Esophagus muscularis mucosa (tissue), 4 donors: ENCODE data around the gene CFAP74. TPM values are rescaled to one million over a fixed set of nuclear protein-coding genes. Genes with fewer than 3 reads are reported as not detected.

Experiments
- DNase-seq: peaks from one replicate; pipeline ENCODE4 v3.0.0-alpha.2; 2017; ENCODE audit errors: extremely low spot score
- H3K27ac ChIP-seq, 4 donors: fragments of 200-600 bp; sonication (generic); replicated peaks in 1 of 4; 1 replicate in 3 of 4; 2 replicates in 1 of 4; pipeline ENCODE4 v1.5.1; 2016 to 2019; ENCODE audit warnings: mild to moderate bottlenecking in 1 of 4
- H3K27me3 ChIP-seq, 4 donors: fragments of 200-600 bp; sonication (generic); one replicate each; pipeline versions ENCODE4 v1.5.1 to v1.6.0; 2016 to 2019
- H3K36me3 ChIP-seq, 4 donors: fragments of 200-600 bp; sonication (generic); one replicate each; pipeline ENCODE4 v1.5.1; 2016 to 2019
- H3K4me1 ChIP-seq, 4 donors: fragments of 200-600 bp; sonication (generic); one replicate each; pipeline ENCODE4 v1.5.1; 2016 to 2019
- H3K4me3 ChIP-seq, 4 donors: fragments of 200-600 bp; sonication (generic); 1 replicate in 2 of 4; 2 replicates in 2 of 4; pipeline ENCODE4 v1.5.1; 2016 to 2019; ENCODE audit warnings: mild to moderate bottlenecking in 4 of 4, moderate library complexity in 1 of 4
- H3K9me3 ChIP-seq, 4 donors: fragments of 200-600 bp; sonication (generic); 1 replicate in 3 of 4; 2 replicates in 1 of 4; pipeline ENCODE4 v1.5.1; 2016 to 2019
- CTCF ChIP-seq, 3 experiments: fragments of 200-600 bp in 2 of 3; fragments of 450-650 bp in 1 of 3; sonication (generic) in 2 of 3; IDR thresholded peaks; one replicate each; pipeline ENCODE4 v1.5.1; 2017 to 2019; ENCODE audit warnings: antibody characterized with exemption in 3 of 3, mild to moderate bottlenecking in 2 of 3, moderate library complexity in 1 of 3
- EP300 ChIP-seq: sonication (generic); formaldehyde crosslinking; IDR thresholded peaks from one replicate; pipeline ENCODE4 v1.6.1; 2017; ENCODE audit warnings: antibody characterized with exemption
- POLR2A ChIP-seq: fragments of 450-650 bp; IDR thresholded peaks from one replicate; pipeline ENCODE4 v1.6.1; 2017; ENCODE audit warnings: antibody characterized with exemption, moderate library complexity, mild to moderate bottlenecking, low read depth
- POLR2AphosphoS5 ChIP-seq, 2 donors: sonication (generic); formaldehyde crosslinking; IDR thresholded peaks; one replicate each; pipeline ENCODE4 v1.6.1; 2017; ENCODE audit warnings: antibody characterized with exemption in 2 of 2
- WGBS: methylation state at CpG from one replicate; pipeline ENCODE4 v1.1.5; 2018; 5-methylcytosine and 5-hydroxymethylcytosine counted together
- intact Hi-C: fragments of 100-400 bp; cut with DNase I; formaldehyde crosslinking; loops from one replicate; pipeline ENCODE4 v1.15.1; 2023
- total RNA-seq, 4 donors: library from RNA; depleted of rRNA; stranded (reverse); fragments of >200 nt; gene quantifications; one replicate each; pipeline versions ENCODE4 v1.1.0 to v1.2.1, GENCODE V29; 2016

Gene CFAP74, protein sequence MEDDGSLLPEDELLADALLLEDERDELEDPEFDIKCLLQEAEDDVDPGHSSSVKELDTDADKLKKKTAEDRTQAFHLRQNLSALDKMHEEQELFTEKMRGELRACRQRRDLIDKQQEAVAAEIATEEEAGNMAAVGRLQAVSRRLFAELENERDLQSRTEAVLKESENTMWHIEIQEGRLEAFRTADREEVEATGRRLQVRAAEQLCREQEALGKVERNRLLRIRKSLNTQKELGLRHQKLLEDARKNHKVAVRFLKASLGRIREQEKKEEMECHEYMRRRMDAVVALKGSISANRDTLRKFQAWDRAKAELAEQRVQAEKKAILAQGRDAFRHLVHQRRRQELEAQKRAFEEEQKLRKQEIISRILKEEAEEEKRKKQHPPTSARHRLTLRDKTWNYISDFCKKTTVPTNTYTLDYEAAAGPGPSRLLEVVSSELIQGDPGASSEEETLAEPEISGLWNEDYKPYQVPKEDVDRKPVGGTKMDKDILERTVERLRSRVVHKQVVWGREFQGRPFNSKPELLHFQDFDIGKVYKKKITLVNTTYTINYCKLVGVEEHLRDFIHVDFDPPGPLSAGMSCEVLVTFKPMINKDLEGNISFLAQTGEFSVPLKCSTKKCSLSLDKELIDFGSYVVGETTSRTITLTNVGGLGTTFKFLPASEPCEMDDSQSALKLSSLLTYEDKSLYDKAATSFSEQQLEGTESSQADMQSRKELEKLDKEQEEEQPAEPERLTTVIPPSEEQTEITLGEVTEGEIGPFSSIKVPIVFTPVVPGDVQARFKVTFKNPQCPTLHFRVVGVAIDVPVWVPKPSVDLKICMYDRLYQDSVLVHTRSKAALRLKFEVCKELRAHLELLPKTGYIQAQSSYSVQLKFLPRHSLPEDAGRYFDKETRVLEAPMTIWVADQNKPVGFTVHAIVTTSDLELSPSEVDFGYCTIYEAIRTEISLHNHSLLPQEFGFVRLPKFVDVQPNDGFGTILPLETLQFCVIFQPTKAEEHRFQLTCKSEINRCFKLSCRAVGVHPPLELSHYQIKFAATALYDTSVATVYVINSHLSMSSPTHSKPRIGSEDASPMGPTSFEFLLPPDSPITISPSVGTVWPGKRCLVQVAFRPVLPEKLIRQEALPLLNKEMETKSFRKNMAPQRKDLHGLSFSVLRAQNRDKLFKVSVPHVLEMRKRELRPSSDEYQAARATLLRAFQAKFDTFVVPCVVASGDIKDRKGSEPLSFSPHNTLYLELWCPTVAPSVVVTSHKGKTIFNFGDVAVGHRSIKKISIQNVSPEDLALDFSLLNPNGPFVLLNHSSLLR (N-terminal part only)
- not detected for total RNA-seq

DNA sequence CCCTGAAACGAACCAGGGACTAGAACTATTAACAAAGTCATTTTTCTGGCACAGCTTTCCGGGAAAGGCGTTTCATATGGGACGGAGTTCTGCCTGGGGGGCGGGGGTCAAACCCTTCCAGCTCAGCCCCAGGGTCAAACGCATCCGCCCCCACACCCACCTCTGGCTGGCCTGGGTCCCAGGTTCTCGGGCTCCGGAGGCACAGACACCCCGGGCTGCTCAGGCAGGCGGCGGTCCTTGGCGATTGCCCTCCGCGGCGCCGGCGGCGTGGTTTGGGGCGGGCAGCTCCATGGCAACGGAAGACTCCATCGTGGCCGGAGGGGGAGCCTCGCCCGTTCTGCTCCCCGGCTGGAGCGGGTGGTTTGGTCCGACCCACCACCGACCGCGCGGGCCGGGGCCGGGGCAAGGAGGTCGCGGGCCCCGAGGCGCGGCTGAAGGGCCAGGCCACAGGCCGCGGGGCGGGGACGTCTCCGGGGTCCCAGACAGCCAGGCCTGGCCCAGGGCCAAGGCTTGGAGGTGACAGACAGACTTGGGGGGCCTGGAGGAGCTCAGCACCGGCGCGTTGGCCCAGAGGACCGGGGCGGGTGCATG, at the start of gene CFAP74:
Gene CFAP74 (minus strand): TSS at position 246 of the 591 bp plus-strand sequence. CDS start 12,830 bp downstream, outside the sequence.
- H3K27me3 ChIP-seq, result peaks cover 0 to 89% (median 19%) of the 10 kb centered on the region in 4 donors
- intact Hi-C loops, result no loop called here
- TF ChIP-seq EP300 (no peak), POLR2A (no peak), CTCF (IDR thresholded peaks at IDR 0.05) (no peak), POLR2AphosphoS5 (IDR thresholded peaks at IDR 0.05) (no peak)
- WGBS, result 9% methylated on average over 28 of the region's 49 CpGs
- no peak for DNase-seq
- peaks cover 0 to 8% (median 3%) of the 10 kb centered on the region in 4 donors for H3K4me1 ChIP-seq
- H3K36me3 ChIP-seq, result no peaks in the 10 kb centered on the region
- peak within 1 kb of the TSS in 1 of 4 donors; percentile 31 for H3K4me3 ChIP-seq
- no peaks in the 10 kb centered on the region for H3K9me3 ChIP-seq
- no peak within 1 kb of the TSS for H3K27ac ChIP-seq

GRCh38 chr1:2053217-2053616, 49.6 kb upstream of the CFAP74 start:
- Histone ChIP-seq H3K27me3 (peaks cover 0 to 71% (median 26%) of the 10 kb centered on the region in 4 donors), H3K36me3 (no peaks in the 10 kb centered on the region), H3K4me1 (peaks cover 11 to 23% (median 17%) of the 10 kb centered on the region in 4 donors), H3K4me3 (no peak overlapping the region), H3K27ac (no peak overlapping the region), H3K9me3 (no peaks in the 10 kb centered on the region)
- intact Hi-C loops, result no loop called here
- no peak for DNase-seq
- WGBS, result 91% methylated on average over 13 of the region's 17 CpGs
- TF ChIP-seq POLR2A (no peak), EP300 (no peak), POLR2AphosphoS5 (IDR thresholded peaks at IDR 0.05) (no peak)

DNA sequence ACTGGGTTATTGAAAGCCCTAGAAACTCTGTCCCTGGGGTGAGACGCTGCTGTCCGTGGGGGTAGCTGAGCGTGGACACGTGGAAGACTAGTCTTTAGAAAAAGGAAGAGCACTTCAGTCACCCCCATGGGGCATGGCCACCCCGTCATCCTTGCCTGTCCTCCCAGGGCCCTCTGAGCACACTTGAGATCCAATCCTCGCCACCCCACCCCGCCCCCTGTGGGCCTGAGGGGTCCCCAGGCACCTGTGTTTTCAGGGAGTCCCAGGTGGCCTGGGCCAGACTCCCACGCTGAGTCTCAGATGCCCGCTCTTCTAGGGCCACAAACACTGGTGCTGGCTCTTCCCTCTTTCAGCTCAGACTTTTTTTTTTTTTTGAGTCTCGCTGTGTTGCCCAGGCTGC, 49.2 kb upstream of the CFAP74 start:
- intact Hi-C loops, result no loop called here
- H3K4me3 ChIP-seq, result no peak overlapping the region
- no peak for TF ChIP-seq CTCF (IDR thresholded peaks at IDR 0.05)
- TF ChIP-seq EP300, result no peak
- no peak for TF ChIP-seq POLR2AphosphoS5 (IDR thresholded peaks at IDR 0.05)
- no peak for TF ChIP-seq POLR2A
- H3K4me1 ChIP-seq, result peaks cover 11 to 23% (median 17%) of the 10 kb centered on the region in 4 donors
- no peak for DNase-seq
- H3K27me3 ChIP-seq, result peaks cover 0 to 76% (median 27%) of the 10 kb centered on the region in 4 donors
- WGBS, result 85% methylated on average over 10 of the region's 10 CpGs
- no peaks in the 10 kb centered on the region for H3K9me3 ChIP-seq
- H3K36me3 ChIP-seq, result no peaks in the 10 kb centered on the region
- H3K27ac ChIP-seq, result no peak overlapping the region

- WGBS, result 76% methylated on average over 16 of the region's 16 CpGs
- no peak overlapping the region for H3K27ac ChIP-seq
- DNase-seq, result no peak
- H3K36me3 ChIP-seq, result no peaks in the 10 kb centered on the region
- H3K4me3 ChIP-seq, result no peak overlapping the region
- peaks cover 11 to 23% (median 17%) of the 10 kb centered on the region in 4 donors for H3K4me1 ChIP-seq
- no peaks in the 10 kb centered on the region for H3K9me3 ChIP-seq
- TF ChIP-seq EP300, result no peak
- no peak for TF ChIP-seq POLR2AphosphoS5 (IDR thresholded peaks at IDR 0.05)
- no peak for TF ChIP-seq CTCF (IDR thresholded peaks at IDR 0.05)
- TF ChIP-seq POLR2A, result no peak
- H3K27me3 ChIP-seq, result peaks cover 0 to 78% (median 32%) of the 10 kb centered on the region in 4 donors
- intact Hi-C loops, result no loop called here
These were observed 48.6 kb upstream of the CFAP74 start for GRCh38 chr1:2052054-2052679.
